IMR-90 (cell line): ENCODE measurements around the gene ORC5. TPM values are rescaled to one million over a fixed set of nuclear protein-coding genes. Genes with fewer than 3 reads are reported as not detected.

Experiments used
- ATAC-seq: fragments of 200-7000 bp; cut with Tn5 transposase; 2 replicates; pipeline ENCODE4 v1.9.1; 2020; ENCODE audit warnings: low read depth, mild to moderate bottlenecking, moderate library complexity
- BruUV-seq: library from RNA; stranded (reverse); fragments of 400-500 nt; replicated peaks from 2 replicates; lab custom pipeline; 2021; lab: Mats Ljungman, UMichigan
- CTCF ChIA-PET: fragments of 300-600 bp; formaldehyde crosslinking; extraction: SDS; loops from one replicate; lab custom pipeline; 2021; ENCODE audit warnings: antibody characterized with exemption; lab: Yijun Ruan, JAX
- POLR2A ChIA-PET: fragments of 300-600 bp; sonication (Branson Sonifier 250); formaldehyde crosslinking; loops from one replicate; lab custom pipeline; 2022; ENCODE audit warnings: antibody characterized with exemption; ENCODE audit not compliant: unreplicated experiment; lab: Charles Lee
- DNase-seq: peaks from one replicate; pipeline ENCODE4 v3.0.0; 2013
- H2AFZ ChIP-seq: replicated peaks from 2 replicates; pipeline ENCODE3; 2013; ENCODE audit warnings: low read length, mild to moderate bottlenecking; ENCODE audit not compliant: poor library complexity
- H2AK5ac ChIP-seq: 2 replicates; pipeline ENCODE4 v1.6.1; 2013; ENCODE audit warnings: low read depth, low read length, inconsistent platforms
- H2AK9ac ChIP-seq: replicated peaks from 2 replicates; pipeline ENCODE3; 2013; ENCODE audit warnings: mild to moderate bottlenecking, low read depth, low read length, moderate library complexity; ENCODE audit not compliant: poor library complexity
- H2BK120ac ChIP-seq: 2 replicates; pipeline ENCODE4 v1.6.1; 2013; ENCODE audit warnings: low read depth, low read length, inconsistent platforms
- H2BK15ac ChIP-seq: 3 replicates; pipeline ENCODE4 v1.6.1; 2013; ENCODE audit warnings: low read depth, low read length, inconsistent platforms
- H2BK20ac ChIP-seq: 2 replicates; pipeline ENCODE4 v1.6.1; 2013; ENCODE audit warnings: low read depth, mild to moderate bottlenecking, inconsistent platforms, low read length, moderate library complexity
- H2BK5ac ChIP-seq: 2 replicates; pipeline ENCODE4 v1.6.1; 2013; ENCODE audit warnings: mild to moderate bottlenecking, low read depth, low read length, inconsistent platforms; ENCODE audit not compliant: poor library complexity, severe bottlenecking
- H3K14ac ChIP-seq: replicated peaks from 2 replicates; pipeline ENCODE4 v1.6.1; 2013; ENCODE audit warnings: low read depth, low read length, inconsistent platforms
- H3K18ac ChIP-seq: 2 replicates; pipeline ENCODE4 v1.6.1; 2013; ENCODE audit warnings: low read depth, low read length, control low read depth
- H3K23ac ChIP-seq: 2 replicates; pipeline ENCODE4 v1.6.1; 2013; ENCODE audit warnings: low read depth, low read length, inconsistent platforms
- H3K27ac ChIP-seq: 2 replicates; pipeline ENCODE4 v1.5.1; 2013; ENCODE audit warnings: mild to moderate bottlenecking, control low read depth, low read length; ENCODE audit not compliant: insufficient read depth
- H3K27me3 ChIP-seq: 2 replicates; pipeline ENCODE4 v1.6.1; 2013; ENCODE audit warnings: low read length; ENCODE audit not compliant: control insufficient read depth, insufficient read depth
- H3K36me3 ChIP-seq: 2 replicates; pipeline ENCODE4 v1.6.1; 2013; ENCODE audit warnings: low read length, mixed read lengths; ENCODE audit not compliant: control insufficient read depth, insufficient read depth
- H3K4ac ChIP-seq: 2 replicates; pipeline ENCODE4 v1.6.1; 2013; ENCODE audit warnings: low read depth, low read length, inconsistent platforms
- H3K4me1 ChIP-seq: 2 replicates; pipeline ENCODE4 v1.6.1; 2013; ENCODE audit warnings: low read length, mixed read lengths; ENCODE audit not compliant: control insufficient read depth, insufficient read depth
- H3K4me2 ChIP-seq: 2 replicates; pipeline ENCODE4 v1.6.1; 2013; ENCODE audit warnings: low read depth, mild to moderate bottlenecking, control low read depth, low read length, moderate library complexity
- H3K4me3 ChIP-seq: 2 replicates; pipeline ENCODE4 v1.5.1; 2013; ENCODE audit warnings: low read depth, mild to moderate bottlenecking, control low read depth, low read length, moderate library complexity; ENCODE audit not compliant: insufficient read depth
- H3K56ac ChIP-seq: 2 replicates; pipeline ENCODE4 v1.6.1; 2013; ENCODE audit warnings: low read length, inconsistent platforms; ENCODE audit not compliant: insufficient read depth; ENCODE audit errors: extremely low read depth
- H3K79me1 ChIP-seq, 2 experiments: 2 replicates each; pipeline ENCODE4 v1.6.1; 2013; ENCODE audit warnings: low read length in 2 of 2, inconsistent platforms in 1 of 2, low read depth in 1 of 2
- H3K9ac ChIP-seq: 2 replicates; pipeline ENCODE4 v1.6.1; 2013; ENCODE audit warnings: low read depth, low read length, control low read depth
- H3K9me1 ChIP-seq: 2 replicates; pipeline ENCODE4 v1.6.1; 2013; ENCODE audit warnings: low read length, inconsistent platforms; ENCODE audit not compliant: insufficient read depth
- H3K9me3 ChIP-seq: 2 replicates; pipeline ENCODE4 v1.6.1; 2013; ENCODE audit warnings: low read length; ENCODE audit not compliant: control insufficient read depth, insufficient read depth
- H4K20me1 ChIP-seq: 2 replicates; pipeline ENCODE4 v1.6.1; 2013; ENCODE audit warnings: low read length, inconsistent platforms; ENCODE audit not compliant: insufficient read depth
- H4K5ac ChIP-seq: 2 replicates; pipeline ENCODE4 v1.6.1; 2013; ENCODE audit warnings: mild to moderate bottlenecking, low read depth, low read length, control low read depth
- H4K8ac ChIP-seq, 2 experiments: 2 replicates each; pipeline ENCODE4 v1.6.1; 2013; ENCODE audit warnings: low read depth in 2 of 2, low read length in 2 of 2, control low read depth in 1 of 2, inconsistent platforms in 1 of 2
- H4K91ac ChIP-seq: 2 replicates; pipeline ENCODE4 v1.6.1; 2013; ENCODE audit warnings: low read depth, low read length, inconsistent platforms; ENCODE audit not compliant: insufficient read depth
- BHLHE40 ChIP-seq: fragments of 150-350 bp; IDR thresholded peaks from 2 replicates; pipeline ENCODE4 v1.6.1; 2016; ENCODE audit warnings: mild to moderate bottlenecking, low read depth, low read length
- CHD1 ChIP-seq: IDR thresholded peaks from 2 replicates; pipeline ENCODE4 v1.6.1; 2012; ENCODE audit warnings: low read depth, low read length, improper control_type of control experiment
- MAFK ChIP-seq: IDR thresholded peaks from 2 replicates; pipeline ENCODE4 v1.6.1; 2012; ENCODE audit warnings: low read depth, low read length, improper control_type of control experiment
- MAZ ChIP-seq: IDR thresholded peaks from 2 replicates; pipeline ENCODE4 v1.6.1; 2012; ENCODE audit warnings: low read depth, mild to moderate bottlenecking, low read length, improper control_type of control experiment, moderate library complexity, borderline replicate concordance
- MXI1 ChIP-seq: IDR thresholded peaks from 2 replicates; pipeline ENCODE4 v1.6.1; 2012; ENCODE audit warnings: low read depth, mild to moderate bottlenecking, low read length, moderate library complexity, borderline replicate concordance
- NFE2L2 ChIP-seq: fragments of 150-350 bp; IDR thresholded peaks from 2 replicates; pipeline ENCODE4 v1.6.1; 2016; ENCODE audit warnings: low read depth, mild to moderate bottlenecking, low read length
- POLR2A ChIP-seq: IDR thresholded peaks from 2 replicates; pipeline ENCODE4 v1.6.1; 2012; ENCODE audit warnings: mild to moderate bottlenecking, low read depth, low read length
- RAD21 ChIP-seq: IDR thresholded peaks from 2 replicates; pipeline ENCODE4 v1.6.1; 2012; ENCODE audit warnings: low read length, improper control_type of control experiment
- RCOR1 ChIP-seq: IDR thresholded peaks from 2 replicates; pipeline ENCODE4 v1.6.1; 2012; ENCODE audit warnings: mild to moderate bottlenecking, low read length, improper control_type of control experiment; ENCODE audit not compliant: insufficient replicate concordance
- RFX5 ChIP-seq: IDR thresholded peaks from 2 replicates; pipeline ENCODE4 v1.8.0; 2012; ENCODE audit warnings: low read depth, mild to moderate bottlenecking, low read length, moderate library complexity
- SMC3 ChIP-seq: fragments of 150-350 bp; IDR thresholded peaks from 2 replicates; pipeline ENCODE4 v1.6.1; 2016; ENCODE audit warnings: low read depth, mild to moderate bottlenecking, antibody characterized with exemption, low read length, moderate library complexity
- WGBS, 2 experiments: methylation state at CpG; one replicate each; pipeline versions ENCODE4 v1.1.5 to v1.1.7; 2013; ENCODE audit warnings: missing lambda C conversion rate in 2 of 2; ENCODE audit not compliant: insufficient read length in 1 of 2; ENCODE audit errors: extremely low coverage in 2 of 2; 5-methylcytosine and 5-hydroxymethylcytosine counted together
- dilution Hi-C: fragments of 300-500 bp; cut with HindIII; formaldehyde crosslinking; loops from one replicate; pipeline ENCODE4 v1.14.3; 2018; ENCODE audit warnings: low sequenced_read_pairs; ENCODE audit not compliant: unreplicated experiment
- in situ Hi-C: fragments of 300-500 bp; cut with MboI; formaldehyde crosslinking; loops from 3 replicates; pipeline ENCODE4 v1.14.3; 2019; ENCODE audit warnings: low sequenced_read_pairs, inconsistent platforms, mixed read lengths
- intact Hi-C: fragments of 100-400 bp; cut with micrococcal nuclease; formaldehyde crosslinking; loops from 2 replicates; pipeline ENCODE4 v1.10.0; 2022
- polyA plus RNA-seq, 3 experiments: library from polyadenylated mRNA; depleted of rRNA; stranded (reverse); fragments of >200 nt; gene quantifications; 2 replicates each; pipeline ENCODE4 v1.2.3, GENCODE V29; 2012; ENCODE audit warnings: low replicate concordance in 1 of 3
- total RNA-seq: library from RNA; depleted of rRNA; stranded (reverse); fragments of >200 nt; gene quantifications from 2 replicates; pipeline ENCODE4 v1.2.3, GENCODE V29; 2012
- TF ChIP-seq, protein P1 (sequence below): conservative IDR thresholded peaks from 2 replicates; pipeline ENCODE4 v1.5.1; 2012; ENCODE audit warnings: mild to moderate bottlenecking, low read depth, low read length, improper control_type of control experiment
- TF ChIP-seq, protein P2 (sequence below): fragments of 150-350 bp; IDR thresholded peaks from 2 replicates; pipeline ENCODE4 v1.6.1; 2016; ENCODE audit warnings: low read depth, mild to moderate bottlenecking, low read length, moderate library complexity, borderline replicate concordance
- TF ChIP-seq, protein P3 (sequence below): fragments of 150-350 bp; IDR thresholded peaks from 2 replicates; pipeline ENCODE4 v1.6.1; 2017; ENCODE audit warnings: mild to moderate bottlenecking, antibody characterized with exemption, low read length, low read depth

ORC5 gene
- total and polyA plus RNA-seq, 2 of the 4 experiments (the other 2 are of a cell fraction): 7.9 to 18.8 TPM

DNA sequence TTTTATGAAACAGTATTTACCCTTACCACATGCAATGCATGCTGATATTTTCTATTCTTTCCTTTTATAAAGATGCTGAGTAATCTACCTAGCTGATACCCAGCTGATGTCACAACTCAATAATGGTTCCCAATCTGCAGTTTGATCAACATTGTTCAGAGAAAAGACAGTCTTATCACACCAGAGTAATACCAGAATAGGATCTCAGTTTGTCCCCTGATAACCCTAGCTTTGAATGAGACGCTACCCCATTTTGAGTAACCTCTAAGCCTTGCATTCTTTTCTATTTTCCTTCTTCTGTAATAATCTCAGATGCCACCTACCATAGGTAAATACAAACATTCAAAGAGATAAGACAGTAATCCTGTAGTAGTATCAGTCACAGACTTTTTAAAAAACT, 118.8 kb downstream of the ORC5 start:
- Histone ChIP-seq H2BK20ac (no peak overlapping the region), H3K4me2 (no peak overlapping the region), H3K27me3 (peaks cover 3% of the 10 kb centered on the region; the same call in 1 of the 2 replicates), H2BK15ac (no peak overlapping the region), H3K23ac (no peak overlapping the region), H3K4me3 (no peak overlapping the region), H3K27ac (no peak overlapping the region), H3K9me3 (no peaks in the 10 kb centered on the region), H3K18ac (no peak overlapping the region), H3K9me1 (no peaks in the 10 kb centered on the region), H4K91ac (no peak overlapping the region), H3K14ac (no peak overlapping the region), H4K5ac (no peak overlapping the region), H2AK5ac (no peak overlapping the region), H2BK120ac (no peak overlapping the region), H2BK5ac (no peak overlapping the region), H2AFZ (no peak overlapping the region), H3K4ac (no peak overlapping the region), H4K8ac (no peak overlapping the region), H3K79me1 (no peaks in the 10 kb centered on the region), H3K36me3 (no peaks in the 10 kb centered on the region), H3K4me1 (no peaks in the 10 kb centered on the region), H4K20me1 (no peaks in the 10 kb centered on the region), H3K56ac (no peak overlapping the region), H3K9ac (no peak overlapping the region), H2AK9ac (no peak overlapping the region)
- dilution Hi-C loops (no loop called here), in situ Hi-C loops (no loop called here), intact Hi-C loops (no loop called here)
- no CpG with 5 or more reads among the region's 1 CpG for WGBS, 2 experiments
- TF ChIP-seq CHD1 (no peak), MAFK (no peak), RAD21 (no peak), POLR2A (no peak), MXI1 (no peak), RCOR1 (no peak), SMC3 (no peak), NFE2L2 (no peak), MAZ (no peak), BHLHE40 (no peak), RFX5 (no peak)
- TF ChIP-seq, protein P1, sequence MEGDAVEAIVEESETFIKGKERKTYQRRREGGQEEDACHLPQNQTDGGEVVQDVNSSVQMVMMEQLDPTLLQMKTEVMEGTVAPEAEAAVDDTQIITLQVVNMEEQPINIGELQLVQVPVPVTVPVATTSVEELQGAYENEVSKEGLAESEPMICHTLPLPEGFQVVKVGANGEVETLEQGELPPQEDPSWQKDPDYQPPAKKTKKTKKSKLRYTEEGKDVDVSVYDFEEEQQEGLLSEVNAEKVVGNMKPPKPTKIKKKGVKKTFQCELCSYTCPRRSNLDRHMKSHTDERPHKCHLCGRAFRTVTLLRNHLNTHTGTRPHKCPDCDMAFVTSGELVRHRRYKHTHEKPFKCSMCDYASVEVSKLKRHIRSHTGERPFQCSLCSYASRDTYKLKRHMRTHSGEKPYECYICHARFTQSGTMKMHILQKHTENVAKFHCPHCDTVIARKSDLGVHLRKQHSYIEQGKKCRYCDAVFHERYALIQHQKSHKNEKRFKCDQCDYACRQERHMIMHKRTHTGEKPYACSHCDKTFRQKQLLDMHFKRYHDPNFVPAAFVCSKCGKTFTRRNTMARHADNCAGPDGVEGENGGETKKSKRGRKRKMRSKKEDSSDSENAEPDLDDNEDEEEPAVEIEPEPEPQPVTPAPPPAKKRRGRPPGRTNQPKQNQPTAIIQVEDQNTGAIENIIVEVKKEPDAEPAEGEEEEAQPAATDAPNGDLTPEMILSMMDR: no peak
- TF ChIP-seq, protein P2, sequence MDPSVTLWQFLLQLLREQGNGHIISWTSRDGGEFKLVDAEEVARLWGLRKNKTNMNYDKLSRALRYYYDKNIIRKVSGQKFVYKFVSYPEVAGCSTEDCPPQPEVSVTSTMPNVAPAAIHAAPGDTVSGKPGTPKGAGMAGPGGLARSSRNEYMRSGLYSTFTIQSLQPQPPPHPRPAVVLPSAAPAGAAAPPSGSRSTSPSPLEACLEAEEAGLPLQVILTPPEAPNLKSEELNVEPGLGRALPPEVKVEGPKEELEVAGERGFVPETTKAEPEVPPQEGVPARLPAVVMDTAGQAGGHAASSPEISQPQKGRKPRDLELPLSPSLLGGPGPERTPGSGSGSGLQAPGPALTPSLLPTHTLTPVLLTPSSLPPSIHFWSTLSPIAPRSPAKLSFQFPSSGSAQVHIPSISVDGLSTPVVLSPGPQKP: no peak
- TF ChIP-seq, protein P3, sequence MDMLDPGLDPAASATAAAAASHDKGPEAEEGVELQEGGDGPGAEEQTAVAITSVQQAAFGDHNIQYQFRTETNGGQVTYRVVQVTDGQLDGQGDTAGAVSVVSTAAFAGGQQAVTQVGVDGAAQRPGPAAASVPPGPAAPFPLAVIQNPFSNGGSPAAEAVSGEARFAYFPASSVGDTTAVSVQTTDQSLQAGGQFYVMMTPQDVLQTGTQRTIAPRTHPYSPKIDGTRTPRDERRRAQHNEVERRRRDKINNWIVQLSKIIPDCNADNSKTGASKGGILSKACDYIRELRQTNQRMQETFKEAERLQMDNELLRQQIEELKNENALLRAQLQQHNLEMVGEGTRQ: no peak
- BruUV-seq: no TSS peak
- no peak for DNase-seq
- ChIA-PET CTCF (interaction anchor here (0.7 kb wide), 1 partner anchor 13 kb away, joined by 3 read pairs; no protein-coding TSS in a partner anchor), POLR2A (no interaction called here)
- ATAC-seq: no peak
